Endothelial cell of umbilical vein (primary cell): ENCODE data around the gene LRRC72. TPM values are rescaled to one million over a fixed set of nuclear protein-coding genes. Genes with fewer than 3 reads are reported as not detected.

Source experiments
- BruUV-seq: library from RNA; stranded (reverse); fragments of 400-500 nt; replicated peaks from 2 replicates; lab custom pipeline; 2021; lab: Mats Ljungman, UMichigan
- CTCF ChIA-PET: fragments of 300-600, 350-600 bp; sonication (Branson Sonifier 250); formaldehyde crosslinking; loops from one replicate; lab custom pipeline; 2021; ENCODE audit warnings: antibody characterized with exemption, inconsistent platforms; lab: Charles Lee
- POLR2A ChIA-PET: fragments of 300-600, 350-600 bp; sonication (Branson Sonifier 250); formaldehyde crosslinking; loops from one replicate; lab custom pipeline; 2021; ENCODE audit warnings: antibody characterized with exemption, inconsistent platforms; lab: Charles Lee
- DNase-seq: peaks from one replicate; pipeline ENCODE4 v3.0.0-alpha.2; 2011; ENCODE audit warnings: low read depth, low spot score
- FAIRE-seq: peaks from 2 replicates; lab custom pipeline; 2011; peaks lifted over from hg19 to GRCh38; lab: Jason Lieb, UNC
- H2AFZ ChIP-seq: 2 replicates; pipeline ENCODE4 v1.6.0; 2012; ENCODE audit warnings: low read depth, low read length, control low read depth, inconsistent platforms
- H3K27ac ChIP-seq: 2 replicates; pipeline ENCODE4 v1.5.1; 2011; ENCODE audit warnings: low read depth, mild to moderate bottlenecking, control low read depth, low read length, moderate library complexity; ENCODE audit not compliant: insufficient read depth
- H3K27me3 ChIP-seq, 2 experiments: 2 replicates each; pipeline versions ENCODE4 v1.6.0 to v1.6.1; 2011; ENCODE audit warnings: low read length in 2 of 2, mixed read lengths in 1 of 2; ENCODE audit not compliant: control insufficient read depth in 2 of 2, insufficient read depth in 2 of 2
- H3K36me3 ChIP-seq, 2 experiments: 2 replicates in 1 of 2; 3 replicates in 1 of 2; pipeline ENCODE4 v1.5.1; 2011; ENCODE audit warnings: low read length in 2 of 2, mild to moderate bottlenecking in 1 of 2, moderate library complexity in 1 of 2; ENCODE audit not compliant: control insufficient read depth in 2 of 2, insufficient read depth in 2 of 2; ENCODE audit errors: extremely low read depth in 1 of 2
- H3K4me1 ChIP-seq: 3 replicates; pipeline ENCODE4 v1.5.1; 2011; ENCODE audit warnings: mild to moderate bottlenecking, low read length; ENCODE audit not compliant: control insufficient read depth, insufficient read depth; ENCODE audit errors: extremely low read depth
- H3K4me2 ChIP-seq: 2 replicates; pipeline ENCODE4 v1.6.1; 2011; ENCODE audit warnings: low read length, control low read depth, mixed read lengths; ENCODE audit not compliant: insufficient read depth
- H3K4me3 ChIP-seq, 3 experiments: fragments of 200-600 bp in 1 of 3; sonication (generic), shearing (Covaris generic) in 1 of 3; replicated peaks in 1 of 3; 2 replicates each; pipeline ENCODE4 v1.5.1; 2011 to 2016; ENCODE audit warnings: control low read depth in 3 of 3, low read length in 3 of 3, mild to moderate bottlenecking in 2 of 3, inconsistent platforms in 1 of 3, low read depth in 1 of 3, moderate library complexity in 1 of 3; ENCODE audit not compliant: insufficient read depth in 1 of 3
- H3K79me2 ChIP-seq: 2 replicates; pipeline ENCODE4 v1.6.0; 2012; ENCODE audit warnings: low read length, inconsistent platforms; ENCODE audit not compliant: control insufficient read depth, insufficient read depth
- H3K9ac ChIP-seq: replicated peaks from 2 replicates; pipeline ENCODE3; 2011; ENCODE audit warnings: low read length, control low read depth; ENCODE audit not compliant: insufficient read depth; ENCODE audit errors: extremely low read depth
- H3K9me1 ChIP-seq: replicated peaks from 3 replicates; pipeline ENCODE4 v1.6.0; 2011; ENCODE audit warnings: mild to moderate bottlenecking, low read length; ENCODE audit not compliant: control insufficient read depth, insufficient read depth; ENCODE audit errors: extremely low read depth
- H3K9me3 ChIP-seq: replicated peaks from 2 replicates; pipeline ENCODE4 v1.5.1; 2012; ENCODE audit warnings: low read length, inconsistent platforms; ENCODE audit not compliant: control insufficient read depth, insufficient read depth
- H4K20me1 ChIP-seq: replicated peaks from 2 replicates; pipeline ENCODE3; 2011; ENCODE audit warnings: mild to moderate bottlenecking, low read length; ENCODE audit not compliant: control insufficient read depth, insufficient read depth; ENCODE audit errors: extremely low read depth
- EZH2 ChIP-seq: IDR thresholded peaks from 2 replicates; pipeline ENCODE4 v1.6.1; 2012; ENCODE audit warnings: borderline replicate concordance, low read depth, mild to moderate bottlenecking, moderate library complexity, low read length, inconsistent platforms; ENCODE audit not compliant: severe bottlenecking
- FOS ChIP-seq: IDR thresholded peaks from 2 replicates; pipeline ENCODE4 v1.6.1; 2011; ENCODE audit warnings: mild to moderate bottlenecking, low read length, moderate library complexity, borderline replicate concordance; ENCODE audit not compliant: insufficient read depth
- GATA2 ChIP-seq: IDR thresholded peaks from 2 replicates; pipeline ENCODE4 v1.7.0; 2011; ENCODE audit warnings: low read depth, mild to moderate bottlenecking, moderate library complexity, mixed read lengths, low read length; ENCODE audit not compliant: insufficient read length, insufficient read depth
- JUN ChIP-seq: IDR thresholded peaks from 2 replicates; pipeline ENCODE4 v1.6.1; 2011; ENCODE audit warnings: borderline replicate concordance, low read depth; ENCODE audit not compliant: insufficient read length, insufficient read depth
- MAX ChIP-seq: IDR thresholded peaks from 2 replicates; pipeline ENCODE4 v1.6.1; 2011; ENCODE audit not compliant: insufficient read depth, insufficient read length
- MYC ChIP-seq: IDR thresholded peaks from one replicate; pipeline ENCODE4 v1.6.1; 2011; ENCODE audit warnings: mild to moderate bottlenecking, low read depth, low read length
- POLR2A ChIP-seq: IDR thresholded peaks from 2 replicates; pipeline ENCODE4 v1.6.1; 2012; ENCODE audit warnings: low read depth, mild to moderate bottlenecking, control low read depth, low read length
- POLR2AphosphoS5 ChIP-seq: IDR thresholded peaks from 2 replicates; pipeline ENCODE4 v1.6.1; 2012; ENCODE audit warnings: low read depth, mild to moderate bottlenecking, control low read depth, low read length, moderate library complexity; ENCODE audit not compliant: insufficient read depth
- dilution Hi-C: fragments of 300-500 bp; cut with MboI; formaldehyde crosslinking; loops from one replicate; pipeline ENCODE4 v1.15.0; 2019; ENCODE audit warnings: low sequenced_read_pairs; ENCODE audit not compliant: extremely low pct_ligation_motif_present
- intact Hi-C: fragments of 100-400 bp; cut with micrococcal nuclease; formaldehyde crosslinking; loops from one replicate; pipeline ENCODE4 v1.10.0; 2022
- polyA plus RNA-seq, 4 experiments: library from polyadenylated mRNA; depleted of rRNA in 3 of 4; stranded (reverse) in 3 of 4; unstranded in 1 of 4; fragments of >200 nt; gene quantifications; 2 replicates each; pipeline versions ENCODE4 v1.2.1 to v1.2.3, GENCODE V29; 2011 to 2012; ENCODE audit warnings: missing spikeins in 1 of 4
- total RNA-seq: library from RNA; stranded (reverse); gene quantifications from 2 replicates; pipeline ENCODE4 v1.2.3, GENCODE V29; 2021
- TF ChIP-seq, protein P1 (sequence below), 2 donors: IDR thresholded peaks; 1 replicate in 1 of 2; 2 replicates in 1 of 2; pipeline ENCODE4 v1.5.1; 2011; ENCODE audit warnings: low read length in 2 of 2, mild to moderate bottlenecking in 2 of 2, moderate library complexity in 2 of 2, control low read depth in 1 of 2, inconsistent platforms in 1 of 2, low read depth in 1 of 2; ENCODE audit not compliant: insufficient read depth in 1 of 2; ENCODE audit errors: extremely low read depth in 1 of 2

LRRC72 gene
- total and polyA plus RNA-seq, 2 donors (not counting 3 experiments of a cell fraction or from before 2014, with no cell fraction given) = not detected

GRCh38 chr7:16616542-16616941 lies 89.9 kb downstream of the LRRC72 start:
- intact Hi-C loops = no loop called here
- CTCF ChIA-PET = interaction anchor here (0.6 kb wide), 1 partner anchor 511 kb away, joined by 3 read pairs; no protein-coding TSS in a partner anchor
- no TSS peak for BruUV-seq

GRCh38 chr7:16619979-16620408 lies 93.4 kb downstream of the LRRC72 start:
- POLR2A ChIA-PET = no interaction called here
- dilution Hi-C loops (no loop called here), intact Hi-C loops (no loop called here)
- TF ChIP-seq POLR2AphosphoS5 = no peak
- no peak for TF ChIP-seq POLR2A
- TF ChIP-seq, protein P1, sequence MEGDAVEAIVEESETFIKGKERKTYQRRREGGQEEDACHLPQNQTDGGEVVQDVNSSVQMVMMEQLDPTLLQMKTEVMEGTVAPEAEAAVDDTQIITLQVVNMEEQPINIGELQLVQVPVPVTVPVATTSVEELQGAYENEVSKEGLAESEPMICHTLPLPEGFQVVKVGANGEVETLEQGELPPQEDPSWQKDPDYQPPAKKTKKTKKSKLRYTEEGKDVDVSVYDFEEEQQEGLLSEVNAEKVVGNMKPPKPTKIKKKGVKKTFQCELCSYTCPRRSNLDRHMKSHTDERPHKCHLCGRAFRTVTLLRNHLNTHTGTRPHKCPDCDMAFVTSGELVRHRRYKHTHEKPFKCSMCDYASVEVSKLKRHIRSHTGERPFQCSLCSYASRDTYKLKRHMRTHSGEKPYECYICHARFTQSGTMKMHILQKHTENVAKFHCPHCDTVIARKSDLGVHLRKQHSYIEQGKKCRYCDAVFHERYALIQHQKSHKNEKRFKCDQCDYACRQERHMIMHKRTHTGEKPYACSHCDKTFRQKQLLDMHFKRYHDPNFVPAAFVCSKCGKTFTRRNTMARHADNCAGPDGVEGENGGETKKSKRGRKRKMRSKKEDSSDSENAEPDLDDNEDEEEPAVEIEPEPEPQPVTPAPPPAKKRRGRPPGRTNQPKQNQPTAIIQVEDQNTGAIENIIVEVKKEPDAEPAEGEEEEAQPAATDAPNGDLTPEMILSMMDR (IDR thresholded peaks at IDR 0.05; ENCODE audit: extremely low read depth in 1 of 2, insufficient read depth in 1 of 2, low read depth in 1 of 2, low read length in 2 of 2) = no peak
- TF ChIP-seq EZH2 = no peak
- TF ChIP-seq JUN = no peak
- no peak for TF ChIP-seq GATA2
- TF ChIP-seq MAX = no peak
- no peak for TF ChIP-seq MYC
- TF ChIP-seq FOS = no peak
- no peak overlapping the region for H3K4me3 ChIP-seq
- no peaks in the 10 kb centered on the region for H3K4me1 ChIP-seq
- no peak for FAIRE-seq
- no peak overlapping the region for H3K27ac ChIP-seq
- no peak overlapping the region for H3K9ac ChIP-seq
- no peak overlapping the region for H3K4me2 ChIP-seq
- CTCF ChIA-PET = no interaction called here
- no peaks in the 10 kb centered on the region for H3K9me3 ChIP-seq
- no peaks in the 10 kb centered on the region for H4K20me1 ChIP-seq
- no TSS peak for BruUV-seq
- DNase-seq = no peak
- no peaks in the 10 kb centered on the region for H3K27me3 ChIP-seq
- H2AFZ ChIP-seq = no peak overlapping the region
- no peaks in the 10 kb centered on the region for H3K79me2 ChIP-seq
- H3K9me1 ChIP-seq = no peaks in the 10 kb centered on the region
- peaks cover 3 to 5% of the 10 kb centered on the region in 2 experiments for H3K36me3 ChIP-seq

More at GRCh38 chr7:16616542-16616941, 89.9 kb downstream of the LRRC72 start:
- Histone ChIP-seq H3K9ac (no peak overlapping the region), H3K27me3 (no peaks in the 10 kb centered on the region), H3K9me3 (no peaks in the 10 kb centered on the region), H3K4me3 (no peak overlapping the region), H3K27ac (no peak overlapping the region), H2AFZ (no peak overlapping the region), H3K4me2 (no peak overlapping the region), H3K9me1 (no peaks in the 10 kb centered on the region), H3K79me2 (no peaks in the 10 kb centered on the region), H4K20me1 (no peaks in the 10 kb centered on the region), H3K36me3 (peaks cover 3 to 5% of the 10 kb centered on the region in 2 experiments), H3K4me1 (no peaks in the 10 kb centered on the region)
- no peak for DNase-seq
- POLR2A ChIA-PET = no interaction called here
- no peak for FAIRE-seq
- dilution Hi-C loops = no loop called here
- TF ChIP-seq JUN (no peak), MAX (no peak), GATA2 (no peak), POLR2A (no peak)
